PC-3 (cell line): ENCODE measurements around the gene MCUB. TPM values are rescaled to one million over a fixed set of nuclear protein-coding genes. Genes with fewer than 3 reads are reported as not detected.

ENCODE experiments used
- ATAC-seq: fragments of 200-7000 bp; cut with Tn5 transposase; 2 replicates; pipeline ENCODE4 v1.9.1; 2020; ENCODE audit warnings: mild to moderate bottlenecking, moderate library complexity
- BruUV-seq: library from RNA; stranded (reverse); fragments of 400-500 nt; replicated peaks from 2 replicates; lab custom pipeline; 2021; lab: Mats Ljungman, UMichigan
- CTCF ChIA-PET: fragments of 300-600 bp; sonication (Branson Sonifier 250); formaldehyde crosslinking; loops from one replicate; lab custom pipeline; 2022; ENCODE audit warnings: antibody characterized with exemption; lab: Charles Lee
- POLR2A ChIA-PET: fragments of 300-600 bp; sonication (Branson Sonifier 250); formaldehyde crosslinking; loops from one replicate; lab custom pipeline; 2022; ENCODE audit warnings: antibody characterized with exemption; ENCODE audit not compliant: unreplicated experiment; lab: Charles Lee
- DNase-seq: peaks from one replicate; pipeline ENCODE4 v3.0.0-alpha.2; 2015
- H2AFZ ChIP-seq: fragments of 300-600 bp; sonication (generic); 2 replicates; pipeline ENCODE4 v1.6.0; 2016; ENCODE audit warnings: antibody characterized with exemption, low read length
- H3F3A ChIP-seq: fragments of 300-600 bp; sonication (generic); one replicate; pipeline ENCODE4 v1.6.0; 2017; ENCODE audit warnings: antibody characterized with exemption, low read length, control low read depth, mild to moderate bottlenecking; ENCODE audit not compliant: unreplicated experiment
- H3K27ac ChIP-seq: fragments of 300-600 bp; sonication (generic); 2 replicates; pipeline ENCODE4 v1.5.1; 2016; ENCODE audit warnings: mild to moderate bottlenecking, low read length
- H3K27me3 ChIP-seq: fragments of 300-600 bp; sonication (generic); 2 replicates; pipeline ENCODE4 v1.6.1; 2016; ENCODE audit warnings: low read length, mixed read lengths
- H3K36me3 ChIP-seq: fragments of 300-600 bp; sonication (generic); 2 replicates; pipeline ENCODE4 v1.6.1; 2016; ENCODE audit warnings: low read depth, mixed run types, low read length, mixed read lengths
- H3K4me1 ChIP-seq: fragments of 300-600 bp; sonication (generic); 2 replicates; pipeline ENCODE4 v1.5.1; 2016; ENCODE audit warnings: low read length; ENCODE audit not compliant: insufficient read depth
- H3K4me2 ChIP-seq: fragments of 300-600 bp; sonication (generic); 2 replicates; pipeline ENCODE4 v1.6.0; 2016; ENCODE audit warnings: low read length
- H3K4me3 ChIP-seq: fragments of 300-600 bp; sonication (generic); 2 replicates; pipeline ENCODE4 v1.5.1; 2016; ENCODE audit warnings: mild to moderate bottlenecking, low read length, mixed read lengths
- H3K79me2 ChIP-seq: fragments of 300-600 bp; sonication (generic); 2 replicates; pipeline ENCODE4 v1.6.1; 2017; ENCODE audit warnings: low read length, mixed read lengths
- H3K9ac ChIP-seq: fragments of 300-600 bp; sonication (generic); 2 replicates; pipeline ENCODE4 v1.6.0; 2016; ENCODE audit warnings: mild to moderate bottlenecking, low read length
- H3K9me2 ChIP-seq: fragments of 300-600 bp; sonication (generic); replicated peaks from 2 replicates; pipeline ENCODE4 v1.6.1; 2016; ENCODE audit warnings: mixed run types, low read length, mixed read lengths
- H3K9me3 ChIP-seq: fragments of 300-600 bp; sonication (generic); 2 replicates; pipeline ENCODE4 v1.6.1; 2016; ENCODE audit warnings: low read length, mixed read lengths
- H4K20me1 ChIP-seq: fragments of 300-600 bp; sonication (generic); 2 replicates; pipeline ENCODE4 v1.6.1; 2016; ENCODE audit warnings: low read length, mixed read lengths
- EZH2 ChIP-seq: fragments of 300-600 bp; sonication (generic); IDR thresholded peaks from one replicate; pipeline ENCODE4 v1.6.1; 2017; ENCODE audit warnings: antibody characterized with exemption, mild to moderate bottlenecking, low read length; ENCODE audit not compliant: unreplicated experiment
- EZH2phosphoT487 ChIP-seq: fragments of 300-600 bp; sonication (generic); IDR thresholded peaks from 2 replicates; pipeline ENCODE4 v1.6.1; 2018; ENCODE audit warnings: mild to moderate bottlenecking, antibody characterized with exemption, low read length, borderline replicate concordance
- intact Hi-C: fragments of 100-400 bp; cut with micrococcal nuclease; formaldehyde crosslinking; loops from 2 replicates; pipeline ENCODE4 v1.9.0; 2023
- total RNA-seq: library from RNA; depleted of rRNA; stranded (reverse); fragments of >200 nt; gene quantifications from 2 replicates; pipeline ENCODE4 v1.2.3, GENCODE V29; 2014
- TF ChIP-seq, protein P1 (sequence below): fragments of 300-600 bp; sonication (generic); conservative IDR thresholded peaks from 2 replicates; pipeline ENCODE4 v1.5.1; 2017; ENCODE audit warnings: antibody characterized with exemption, low read depth, mild to moderate bottlenecking, low read length

Gene MCUB
- total RNA-seq, 1 experiment from 2014 or later, result 18.4 TPM

DNA sequence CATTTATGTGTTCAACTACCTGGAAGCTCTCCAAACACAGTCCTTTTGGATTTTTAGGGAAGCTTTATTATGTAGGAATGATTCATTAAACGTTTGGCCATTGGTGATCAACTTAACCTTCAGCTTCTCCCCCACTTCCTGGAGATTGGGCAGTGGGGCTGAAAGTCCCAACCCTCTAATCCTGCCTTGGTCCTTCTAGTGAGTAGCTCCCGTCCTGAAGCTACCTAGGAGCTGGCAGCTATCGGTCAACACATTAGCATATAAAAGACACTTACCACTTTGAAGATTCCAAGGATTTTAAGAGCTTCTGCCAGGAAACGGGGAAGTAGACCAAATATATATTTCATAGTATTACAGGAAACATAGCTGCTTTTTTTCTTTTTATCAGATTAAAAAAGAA is 69.7 kb downstream of the MCUB start:
- peak; percentile 39 for DNase-seq
- Histone ChIP-seq H4K20me1 (no peaks in the 10 kb centered on the region), H3K4me2 (no peak overlapping the region), H3K9me2 (no peaks in the 10 kb centered on the region), H3K79me2 (no peaks in the 10 kb centered on the region), H3K9ac (no peak overlapping the region), H3K9me3 (no peaks in the 10 kb centered on the region), H3K27ac (no peak overlapping the region), H3K4me3 (no peak overlapping the region), H3K27me3 (no peaks in the 10 kb centered on the region), H2AFZ (no peak overlapping the region), H3F3A (no peaks in the 10 kb centered on the region), H3K4me1 (peaks cover 26% of the 10 kb centered on the region), H3K36me3 (no peaks in the 10 kb centered on the region)
- CTCF ChIA-PET, result no interaction called here
- no peak for ATAC-seq
- BruUV-seq, result no TSS peak
- intact Hi-C loops, result loop anchor here (2.0 kb wide), 1 partner anchor 69 kb away; the partner anchor contains the start of gene MCUB
- TF ChIP-seq, protein P1, sequence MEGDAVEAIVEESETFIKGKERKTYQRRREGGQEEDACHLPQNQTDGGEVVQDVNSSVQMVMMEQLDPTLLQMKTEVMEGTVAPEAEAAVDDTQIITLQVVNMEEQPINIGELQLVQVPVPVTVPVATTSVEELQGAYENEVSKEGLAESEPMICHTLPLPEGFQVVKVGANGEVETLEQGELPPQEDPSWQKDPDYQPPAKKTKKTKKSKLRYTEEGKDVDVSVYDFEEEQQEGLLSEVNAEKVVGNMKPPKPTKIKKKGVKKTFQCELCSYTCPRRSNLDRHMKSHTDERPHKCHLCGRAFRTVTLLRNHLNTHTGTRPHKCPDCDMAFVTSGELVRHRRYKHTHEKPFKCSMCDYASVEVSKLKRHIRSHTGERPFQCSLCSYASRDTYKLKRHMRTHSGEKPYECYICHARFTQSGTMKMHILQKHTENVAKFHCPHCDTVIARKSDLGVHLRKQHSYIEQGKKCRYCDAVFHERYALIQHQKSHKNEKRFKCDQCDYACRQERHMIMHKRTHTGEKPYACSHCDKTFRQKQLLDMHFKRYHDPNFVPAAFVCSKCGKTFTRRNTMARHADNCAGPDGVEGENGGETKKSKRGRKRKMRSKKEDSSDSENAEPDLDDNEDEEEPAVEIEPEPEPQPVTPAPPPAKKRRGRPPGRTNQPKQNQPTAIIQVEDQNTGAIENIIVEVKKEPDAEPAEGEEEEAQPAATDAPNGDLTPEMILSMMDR, result no peak
- TF ChIP-seq EZH2phosphoT487 (no peak), EZH2 (no peak)
- POLR2A ChIA-PET, result no interaction called here

DNA sequence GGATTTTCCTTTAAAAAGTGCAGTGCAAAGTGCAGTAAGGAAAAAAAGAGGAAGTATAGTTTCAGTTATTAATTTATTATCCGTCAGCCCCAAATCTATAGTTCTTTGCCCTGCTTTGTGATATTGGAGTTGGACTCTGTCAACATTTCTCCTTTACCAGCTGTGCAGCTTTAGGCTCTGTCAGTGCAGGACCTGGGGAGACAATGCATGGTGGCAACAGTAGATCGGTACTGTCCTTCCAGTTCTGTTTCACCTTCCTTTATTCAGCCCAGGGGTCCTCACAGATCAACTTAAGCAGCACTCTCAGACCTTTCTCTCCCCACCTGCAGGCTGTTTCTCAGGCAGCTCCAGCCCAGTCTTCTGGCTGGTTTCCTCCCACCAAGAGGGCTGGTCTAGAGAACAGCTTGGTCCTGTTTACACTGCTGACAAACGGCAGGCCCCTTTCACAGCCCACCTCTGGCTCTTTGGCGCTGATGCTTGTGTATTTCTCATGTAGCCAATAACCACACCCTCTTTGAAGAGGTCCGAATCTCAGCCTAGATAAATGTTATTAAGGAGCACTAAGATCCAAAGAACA is 71.6 kb downstream of the MCUB start:
- Histone ChIP-seq H3K27me3 (no peaks in the 10 kb centered on the region), H2AFZ (0 out of 2 replicates have a peak overlapping the region, but pooled peaks have one; percentile 28), H3K4me2 (peak overlapping the region; percentile 72), H4K20me1 (no peaks in the 10 kb centered on the region), H3K9me2 (no peaks in the 10 kb centered on the region), H3F3A (no peaks in the 10 kb centered on the region), H3K9ac (no peak overlapping the region), H3K9me3 (no peaks in the 10 kb centered on the region), H3K79me2 (no peaks in the 10 kb centered on the region), H3K4me3 (no peak overlapping the region), H3K4me1 (peaks cover 26% of the 10 kb centered on the region), H3K36me3 (no peaks in the 10 kb centered on the region), H3K27ac (peak overlapping the region; percentile 49; the same call in 1 of the 2 replicates)
- ATAC-seq, result peak; percentile 74
- intact Hi-C loops, result loop anchor here (2.0 kb wide), 1 partner anchor 71 kb away; the partner anchor contains the start of gene MCUB
- BruUV-seq, result no TSS peak
- TF ChIP-seq, protein P1, result no peak
- no peak for TF ChIP-seq EZH2phosphoT487
- TF ChIP-seq EZH2, result no peak
- ChIA-PET CTCF (interaction anchor here (0.5 to 0.7 kb wide), 3 partner anchors 72 to 282 kb away, joined by 6 to 19 read pairs (median 10); partner anchors contain the start of gene MCUB), POLR2A (interaction anchor here (0.6 kb wide), 1 partner anchor 988 kb away, joined by 5 read pairs; no protein-coding TSS in a partner anchor)
- peak; percentile 11 for DNase-seq

DNA sequence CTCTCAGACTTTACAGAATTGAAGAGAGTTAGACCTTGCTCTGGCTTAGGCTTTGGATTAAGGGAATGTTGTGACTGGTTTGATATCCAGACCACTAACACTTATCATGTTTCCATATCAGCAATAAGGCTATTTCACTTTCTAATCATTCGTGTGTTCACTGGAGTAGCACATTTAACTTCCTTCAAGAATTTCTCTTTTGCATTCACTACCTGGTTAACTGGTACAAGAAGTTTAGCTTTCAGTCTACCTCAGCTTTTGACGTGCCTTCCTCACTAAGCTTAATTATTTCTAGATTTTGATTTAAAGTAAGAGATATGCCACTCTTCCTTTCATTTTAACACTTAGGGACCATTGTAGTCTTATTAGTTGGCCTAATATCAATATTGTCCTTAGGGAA is 80.6 kb downstream of the MCUB start:
- intact Hi-C loops, result no loop called here
- H3K4me1 ChIP-seq, result peaks cover 3% of the 10 kb centered on the region; the same call in 1 of the 2 replicates
- H3K4me3 ChIP-seq, result no peak overlapping the region
- TF ChIP-seq EZH2phosphoT487 (no peak), EZH2 (no peak)
- TF ChIP-seq, protein P1, result no peak
- no peak overlapping the region for H2AFZ ChIP-seq
- no TSS peak for BruUV-seq
- H3F3A ChIP-seq, result no peaks in the 10 kb centered on the region
- ATAC-seq, result no peak
- H3K36me3 ChIP-seq, result no peaks in the 10 kb centered on the region
- no peaks in the 10 kb centered on the region for H3K27me3 ChIP-seq
- no peaks in the 10 kb centered on the region for H3K9me2 ChIP-seq
- no peaks in the 10 kb centered on the region for H3K9me3 ChIP-seq
- POLR2A ChIA-PET, result no interaction called here
- no peak overlapping the region for H3K9ac ChIP-seq
- H3K79me2 ChIP-seq, result no peaks in the 10 kb centered on the region
- CTCF ChIA-PET, result no interaction called here
- no peak overlapping the region for H3K4me2 ChIP-seq
- H3K27ac ChIP-seq, result no peak overlapping the region
- DNase-seq, result no peak
- H4K20me1 ChIP-seq, result no peaks in the 10 kb centered on the region
